Hepatocyte (in vitro differentiated cells): ENCODE data around the gene ISY1.

Source experiments
- CTCF ChIP-seq: fragments of 200-600 bp; sonication (generic); IDR thresholded peaks from 2 replicates; pipeline ENCODE4 v1.5.1; 2016; ENCODE audit warnings: antibody characterized with exemption, mild to moderate bottlenecking; ENCODE audit not compliant: poor library complexity
- EZH2phosphoT487 ChIP-seq: fragments of 200-600 bp; sonication (generic); IDR thresholded peaks from one replicate; pipeline ENCODE4 v1.6.1; 2018; ENCODE audit warnings: antibody characterized with exemption, mild to moderate bottlenecking, low read depth, moderate library complexity; ENCODE audit not compliant: unreplicated experiment, severe bottlenecking

- TF ChIP-seq EZH2phosphoT487 (no peak), CTCF (no peak)
These were observed 76.4 kb downstream of the ISY1 start for GRCh38 chr3:129084501-129084900.
